HepG2 (cell line): ENCODE data around the gene MFAP3L. TPM values are rescaled to one million over a fixed set of nuclear protein-coding genes. Genes with fewer than 3 reads are reported as not detected.

ENCODE experiments used
- ATAC-seq: fragments of 200-7000 bp; cut with Tn5 transposase; 3 replicates; pipeline ENCODE4 v1.9.1; 2020; ENCODE audit warnings: mild to moderate bottlenecking, moderate library complexity
- BruUV-seq: library from RNA; stranded (reverse); fragments of 400-500 nt; replicated peaks from 2 replicates; lab custom pipeline; 2021; lab: Mats Ljungman, UMichigan
- CTCF ChIA-PET: fragments of 300-600 bp; formaldehyde crosslinking; extraction: SDS; loops from one replicate; lab custom pipeline; 2021; ENCODE audit warnings: low total read pairs, inconsistent platforms, low intra/inter-chr PET ratio; lab: Yijun Ruan, JAX
- POLR2A ChIA-PET: fragments of 350-600 bp; sonication (Branson Sonifier 250); formaldehyde crosslinking; loops from one replicate; lab custom pipeline; 2020; ENCODE audit warnings: antibody characterized with exemption, inconsistent platforms; lab: Yijun Ruan, JAX
- DNase-seq: peaks from one replicate; pipeline ENCODE4 v3.0.0-alpha.2; 2015; ENCODE audit warnings: low spot score
- FAIRE-seq: peaks from 3 replicates; lab custom pipeline; 2011; peaks lifted over from hg19 to GRCh38; lab: Jason Lieb, UNC
- H2AFZ ChIP-seq: one replicate; pipeline ENCODE4 v1.6.1; 2011; ENCODE audit warnings: low read length, inconsistent platforms
- H3K27ac ChIP-seq: fragments of 300-600 bp; 3 replicates; pipeline ENCODE4 v1.8.0; 2011; ENCODE audit warnings: mixed run types, mild to moderate bottlenecking, mixed read lengths, low read length, inconsistent platforms; ENCODE audit not compliant: insufficient read depth; ENCODE audit errors: extremely low read length
- H3K27me3 ChIP-seq, 2 experiments: fragments of 200-600 bp in 1 of 2; 2 replicates in 1 of 2; 3 replicates in 1 of 2; pipeline versions ENCODE4 v1.6.0 to v1.8.0; 2011; ENCODE audit warnings: low read length in 2 of 2, mild to moderate bottlenecking in 2 of 2, moderate library complexity in 2 of 2, inconsistent platforms in 1 of 2; ENCODE audit not compliant: insufficient read depth in 2 of 2, control insufficient read depth in 1 of 2
- H3K36me3 ChIP-seq, 2 experiments: fragments of 200-600 bp in 1 of 2; replicated peaks in 1 of 2; 2 replicates in 1 of 2; 3 replicates in 1 of 2; pipeline versions ENCODE4 v1.5.1 to v1.8.0; 2011; ENCODE audit warnings: low read length in 2 of 2, inconsistent platforms in 1 of 2; ENCODE audit not compliant: insufficient read depth in 2 of 2, control insufficient read depth in 1 of 2
- H3K4me1 ChIP-seq: 2 replicates; pipeline ENCODE4 v1.5.1; 2012; ENCODE audit warnings: low read length, inconsistent platforms; ENCODE audit not compliant: insufficient read depth
- H3K4me2 ChIP-seq: 2 replicates; pipeline ENCODE4 v1.6.0; 2011; ENCODE audit warnings: low read depth, low read length, inconsistent platforms
- H3K4me3 ChIP-seq, 3 experiments: fragments of 200-600 bp in 1 of 3; sonication (generic), shearing (Covaris generic) in 1 of 3; replicated peaks in 1 of 3; 2 replicates each; pipeline ENCODE4 v1.5.1; 2011 to 2016; ENCODE audit warnings: low read length in 3 of 3, inconsistent platforms in 2 of 3, low read depth in 2 of 3, mild to moderate bottlenecking in 2 of 3, control low read depth in 1 of 3, mixed read lengths in 1 of 3; ENCODE audit not compliant: insufficient read depth in 1 of 3
- H3K79me2 ChIP-seq: one replicate; pipeline ENCODE4 v1.6.1; 2011; ENCODE audit warnings: low read length, inconsistent platforms; ENCODE audit not compliant: insufficient read depth
- H3K9ac ChIP-seq: 2 replicates; pipeline ENCODE4 v1.6.0; 2011; ENCODE audit warnings: mild to moderate bottlenecking, low read depth, low read length, inconsistent platforms; ENCODE audit not compliant: insufficient read depth
- H3K9me3 ChIP-seq: 2 replicates; pipeline ENCODE4 v1.5.1; 2012; ENCODE audit warnings: mild to moderate bottlenecking, low read length
- H4K20me1 ChIP-seq: 2 replicates; pipeline ENCODE4 v1.6.0; 2011; ENCODE audit warnings: inconsistent platforms, mild to moderate bottlenecking, low read length, moderate library complexity; ENCODE audit not compliant: insufficient read depth
- ATF1 ChIP-seq: IDR thresholded peaks from 2 replicates; pipeline ENCODE4 v1.6.1; 2016; ENCODE audit warnings: mild to moderate bottlenecking, control low read depth
- BCL6 ChIP-seq: IDR thresholded peaks from 2 replicates; pipeline ENCODE4 v1.6.1; 2016; ENCODE audit warnings: missing genetic modification reagents, missing compliant biosample characterization
- GATAD2A ChIP-seq: IDR thresholded peaks from 2 replicates; pipeline ENCODE4 v1.6.1; 2016
- HMG20A ChIP-seq: IDR thresholded peaks from 2 replicates; pipeline ENCODE4 v1.6.1; 2016; ENCODE audit warnings: borderline replicate concordance
- KAT7 ChIP-seq: IDR thresholded peaks from 2 replicates; pipeline ENCODE4 v1.6.1; 2018; ENCODE audit warnings: borderline replicate concordance, missing compliant biosample characterization
- KDM3A ChIP-seq: IDR thresholded peaks from 2 replicates; pipeline ENCODE4 v1.6.1; 2018; ENCODE audit warnings: low read depth, missing compliant biosample characterization
- RBFOX2 ChIP-seq: fragments of 200-400 bp; formaldehyde crosslinking; IDR thresholded peaks from 2 replicates; pipeline ENCODE4 v1.6.1; 2017; ENCODE audit warnings: low read depth, mild to moderate bottlenecking, low read length
- SIX4 ChIP-seq: sonication (generic); formaldehyde crosslinking; IDR thresholded peaks from 2 replicates; pipeline ENCODE4 v1.4.0; 2020; ENCODE audit warnings: missing genetic modification reagents
- SP5 ChIP-seq: IDR thresholded peaks from 2 replicates; pipeline ENCODE4 v1.6.1; 2016; ENCODE audit warnings: low read depth, borderline replicate concordance
- TRAFD1 ChIP-seq: sonication (generic); formaldehyde crosslinking; IDR thresholded peaks from 2 replicates; pipeline ENCODE4 v1.5.1; 2020; ENCODE audit warnings: missing genetic modification reagents, mild to moderate bottlenecking, borderline replicate concordance
- ZNF12 ChIP-seq: sonication (generic); formaldehyde crosslinking; IDR thresholded peaks from 2 replicates; pipeline ENCODE4 v1.5.0; 2020; ENCODE audit warnings: missing genetic modification reagents
- ZNF264 ChIP-seq: sonication (generic); formaldehyde crosslinking; IDR thresholded peaks from 2 replicates; pipeline ENCODE4 v1.4.0; 2020; ENCODE audit warnings: missing genetic modification reagents
- ZNF574 ChIP-seq: sonication (generic); formaldehyde crosslinking; IDR thresholded peaks from 2 replicates; pipeline ENCODE4 v1.4.0; 2020; ENCODE audit warnings: missing genetic modification reagents
- ZNF614 ChIP-seq: IDR thresholded peaks from 2 replicates; pipeline ENCODE4 v1.6.1; 2018; ENCODE audit warnings: missing biosample characterization, missing genetic modification reagents, inconsistent platforms, borderline replicate concordance
- WGBS: methylation state at CpG from one replicate; pipeline ENCODE4 v1.1.6; 2017; ENCODE audit warnings: low lambda C conversion rate; 5-methylcytosine and 5-hydroxymethylcytosine counted together
- in situ Hi-C: cut with HindIII; loops from 2 replicates; pipeline ENCODE4 v1.10.0; 2017; ENCODE audit warnings: low pct_unique_long_range_greater_than_20kb; ENCODE audit not compliant: extremely low pct_ligation_motif_present
- intact Hi-C: fragments of 100-400 bp; cut with micrococcal nuclease; formaldehyde crosslinking; loops from one replicate; pipeline ENCODE4 v1.10.0; 2022; ENCODE audit not compliant: unreplicated experiment
- polyA plus RNA-seq, 8 experiments: library from polyadenylated mRNA; depleted of rRNA in 3 of 8; stranded (reverse) in 7 of 8; unstranded in 1 of 8; fragments of >200 nt; fragmentation: Illumina TruSeq in 4 of 8; extraction: Trizol in 4 of 8; gene quantifications; 2 replicates each; pipeline versions ENCODE4 v1.2.1 to v1.2.3, GENCODE V29; 2011 to 2016; ENCODE audit warnings: low read depth in 4 of 8, missing spikeins in 1 of 8, mixed read lengths in 1 of 8; ENCODE audit not compliant: insufficient read depth in 1 of 8
- total RNA-seq, 5 experiments: library from RNA; depleted of rRNA; stranded (reverse); fragments of >200 nt; fragmentation: Illumina TruSeq; extraction: Trizol; gene quantifications; 2 replicates each; pipeline ENCODE4 v1.2.3, GENCODE V29; 2016; ENCODE audit warnings: low read depth in 1 of 5
- TF ChIP-seq, protein P1 (sequence below): sonication (generic); formaldehyde crosslinking; IDR thresholded peaks from 2 replicates; pipeline ENCODE4 v1.4.0; 2020; ENCODE audit warnings: missing genetic modification reagents
- TF ChIP-seq, protein P2 (sequence below), 2 experiments: fragments of 450-650 bp in 1 of 2; sonication (generic) in 1 of 2; formaldehyde crosslinking; IDR thresholded peaks; 2 replicates each; pipeline versions ENCODE4 v1.5.0 to v1.8.0; 2020 to 2022; ENCODE audit warnings: mild to moderate bottlenecking in 1 of 2, missing genetic modification reagents in 1 of 2

The MFAP3L gene
- total and polyA plus RNA-seq, 2 of the 13 experiments (the other 11 are each of a cell fraction or from before 2014, with no cell fraction given): 1.5 to 3.6 TPM

GRCh38 chr4:169975838-169976796 lies 50.1 kb downstream of the MFAP3L start:
- Histone ChIP-seq H3K27me3 (no peaks in the 10 kb centered on the region), H3K79me2 (no peaks in the 10 kb centered on the region), H3K9me3 (no peaks in the 10 kb centered on the region), H3K9ac (no peak overlapping the region), H3K27ac (no peak overlapping the region), H3K36me3 (no peaks in the 10 kb centered on the region), H3K4me3 (no peak overlapping the region), H3K4me1 (peaks cover 25% of the 10 kb centered on the region), H4K20me1 (no peaks in the 10 kb centered on the region), H3K4me2 (peak overlapping the region; percentile 20), H2AFZ (no peak overlapping the region)
- FAIRE-seq (peak; percentile 63), DNase-seq (peak; percentile 53), ATAC-seq (peak; percentile 88)
- in situ Hi-C loops: no loop called here
- POLR2A ChIA-PET: no interaction called here
- no TSS peak for BruUV-seq
- 26% methylated on average over 13 of the region's 14 CpGs for WGBS
- CTCF ChIA-PET: no interaction called here
- intact Hi-C loops: no loop called here
- TF ChIP-seq, protein P1, sequence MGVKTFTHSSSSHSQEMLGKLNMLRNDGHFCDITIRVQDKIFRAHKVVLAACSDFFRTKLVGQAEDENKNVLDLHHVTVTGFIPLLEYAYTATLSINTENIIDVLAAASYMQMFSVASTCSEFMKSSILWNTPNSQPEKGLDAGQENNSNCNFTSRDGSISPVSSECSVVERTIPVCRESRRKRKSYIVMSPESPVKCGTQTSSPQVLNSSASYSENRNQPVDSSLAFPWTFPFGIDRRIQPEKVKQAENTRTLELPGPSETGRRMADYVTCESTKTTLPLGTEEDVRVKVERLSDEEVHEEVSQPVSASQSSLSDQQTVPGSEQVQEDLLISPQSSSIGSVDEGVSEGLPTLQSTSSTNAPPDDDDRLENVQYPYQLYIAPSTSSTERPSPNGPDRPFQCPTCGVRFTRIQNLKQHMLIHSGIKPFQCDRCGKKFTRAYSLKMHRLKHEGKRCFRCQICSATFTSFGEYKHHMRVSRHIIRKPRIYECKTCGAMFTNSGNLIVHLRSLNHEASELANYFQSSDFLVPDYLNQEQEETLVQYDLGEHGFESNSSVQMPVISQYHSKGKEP (CRISPR knock-in tag): no peak
- TF ChIP-seq SP5 (CRISPR knock-in tag) (peak; percentile 89), BCL6 (CRISPR knock-in tag) (peak; percentile 86), KAT7 (no peak), TRAFD1 (CRISPR knock-in tag) (no peak), ATF1 (CRISPR knock-in tag) (no peak), ZNF614 (CRISPR knock-in tag) (no peak), ZNF264 (CRISPR knock-in tag) (no peak), KDM3A (peak; percentile 31; the same call in 1 of the 2 replicates), GATAD2A (CRISPR knock-in tag) (peak; percentile 71), ZNF12 (CRISPR knock-in tag) (no peak), HMG20A (CRISPR knock-in tag) (peak; percentile 62), RBFOX2 (no peak), ZNF574 (CRISPR knock-in tag) (0 out of 2 replicates have a peak, but pooled peaks have one; percentile 19), SIX4 (CRISPR knock-in tag) (no peak)
- TF ChIP-seq, protein P2, sequence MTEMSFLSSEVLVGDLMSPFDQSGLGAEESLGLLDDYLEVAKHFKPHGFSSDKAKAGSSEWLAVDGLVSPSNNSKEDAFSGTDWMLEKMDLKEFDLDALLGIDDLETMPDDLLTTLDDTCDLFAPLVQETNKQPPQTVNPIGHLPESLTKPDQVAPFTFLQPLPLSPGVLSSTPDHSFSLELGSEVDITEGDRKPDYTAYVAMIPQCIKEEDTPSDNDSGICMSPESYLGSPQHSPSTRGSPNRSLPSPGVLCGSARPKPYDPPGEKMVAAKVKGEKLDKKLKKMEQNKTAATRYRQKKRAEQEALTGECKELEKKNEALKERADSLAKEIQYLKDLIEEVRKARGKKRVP (CRISPR knock-in tag; IDR thresholded peaks at IDR 0.05): peak in 1 of 2 experiments; percentile 41; a peak in 1 of 4 replicates
